ENCODE data around the gene PAQR9. TPM values are rescaled to one million over a fixed set of nuclear protein-coding genes. Genes with fewer than 3 reads are reported as not detected.

PAQR9 gene
- total RNA-seq, 4 donors from 2014 or later: 0.14 TPM; not detected in 3

- no peak overlapping the region for H3K27ac ChIP-seq
- TF ChIP-seq CTCF (IDR thresholded peaks at IDR 0.05) (no peak), POLR2A (IDR thresholded peaks at IDR 0.05) (no peak)
- H3K4me3 ChIP-seq: no peak overlapping the region
- H3K27me3 ChIP-seq: no peaks in the 10 kb centered on the region
- intact Hi-C loops (cut with DNase I; ENCODE audit: low total_unique reads): no loop called here
- no peaks in the 10 kb centered on the region for H3K4me1 ChIP-seq
- no peaks in the 10 kb centered on the region for H3K9me3 ChIP-seq
- DNase-seq: no peak
- no peaks in the 10 kb centered on the region for H3K36me3 ChIP-seq
These were observed 16.6 kb downstream of the PAQR9 start for GRCh38 chr3:142946861-142947260.

DNA sequence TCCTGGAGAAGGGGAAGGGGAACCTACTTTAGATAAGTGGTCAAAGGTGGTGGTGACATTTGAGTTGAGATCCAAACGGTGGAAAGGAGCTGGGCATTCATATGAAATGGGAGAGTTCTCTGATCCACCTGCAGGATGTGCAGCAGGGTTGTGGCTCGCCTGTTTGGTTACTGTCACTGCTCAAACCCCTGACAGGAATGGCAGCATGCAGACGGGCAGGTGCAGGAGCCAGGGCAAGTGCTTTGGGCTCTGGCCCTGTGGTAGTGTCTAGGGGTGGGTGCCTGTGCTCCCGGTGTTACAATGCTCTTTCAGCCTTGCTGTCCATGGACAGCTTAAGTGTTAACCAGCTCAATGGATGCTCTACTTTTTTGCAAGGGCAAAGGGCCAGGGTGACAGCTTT lies 18.5 kb downstream of the PAQR9 start:
- Histone ChIP-seq H3K27ac (no peak overlapping the region), H3K9me3 (no peaks in the 10 kb centered on the region), H3K4me3 (no peak overlapping the region), H3K36me3 (no peaks in the 10 kb centered on the region), H3K4me1 (no peaks in the 10 kb centered on the region), H3K27me3 (no peaks in the 10 kb centered on the region)
- intact Hi-C loops (cut with DNase I; ENCODE audit: low total_unique reads): no loop called here
- TF ChIP-seq CTCF (IDR thresholded peaks at IDR 0.05) (no peak), POLR2A (IDR thresholded peaks at IDR 0.05) (no peak)
- DNase-seq: no peak

- intact Hi-C loops (cut with DNase I; ENCODE audit: low total_unique reads): no loop called here
- H3K27me3 ChIP-seq: no peaks in the 10 kb centered on the region
- no peaks in the 10 kb centered on the region for H3K9me3 ChIP-seq
- TF ChIP-seq POLR2A (IDR thresholded peaks at IDR 0.05) (no peak), CTCF (IDR thresholded peaks at IDR 0.05) (no peak)
- no peaks in the 10 kb centered on the region for H3K4me1 ChIP-seq
- no peak overlapping the region for H3K4me3 ChIP-seq
- no peak for DNase-seq
- H3K27ac ChIP-seq: no peak overlapping the region
- H3K36me3 ChIP-seq: no peaks in the 10 kb centered on the region
These were observed 19.1 kb downstream of the PAQR9 start for GRCh38 chr3:142944342-142944741.

GRCh38 chr3:142943870-142944269 lies 19.6 kb downstream of the PAQR9 start:
- intact Hi-C loops (cut with DNase I; ENCODE audit: low total_unique reads): no loop called here
- DNase-seq: no peak
- no peaks in the 10 kb centered on the region for H3K27me3 ChIP-seq
- H3K36me3 ChIP-seq: no peaks in the 10 kb centered on the region
- no peak overlapping the region for H3K27ac ChIP-seq
- H3K9me3 ChIP-seq: no peaks in the 10 kb centered on the region
- no peaks in the 10 kb centered on the region for H3K4me1 ChIP-seq
- TF ChIP-seq CTCF (IDR thresholded peaks at IDR 0.05): no peak
- TF ChIP-seq POLR2A (IDR thresholded peaks at IDR 0.05): no peak
- no peak overlapping the region for H3K4me3 ChIP-seq

- no peaks in the 10 kb centered on the region for H3K27me3 ChIP-seq
- intact Hi-C loops (cut with DNase I; ENCODE audit: low total_unique reads): no loop called here
- H3K27ac ChIP-seq: no peak overlapping the region
- H3K4me1 ChIP-seq: no peaks in the 10 kb centered on the region
- H3K36me3 ChIP-seq: no peaks in the 10 kb centered on the region
- no peaks in the 10 kb centered on the region for H3K9me3 ChIP-seq
- TF ChIP-seq CTCF (IDR thresholded peaks at IDR 0.05) (no peak), POLR2A (IDR thresholded peaks at IDR 0.05) (no peak)
- no peak overlapping the region for H3K4me3 ChIP-seq
- DNase-seq: no peak
These were observed 20.1 kb downstream of the PAQR9 start for GRCh38 chr3:142943349-142943748.

All from uterus (tissue), 4 donors.